Stomach (tissue), 19 donors: ENCODE measurements around the gene OLFML3. TPM values are rescaled to one million over a fixed set of nuclear protein-coding genes. Genes with fewer than 3 reads are reported as not detected.

Experiments used
- DNase-seq, 2 donors: peaks; one replicate each; pipeline versions ENCODE4 v3.0.0 to v3.0.0-alpha.2; 2013 to 2019
- H3K27ac ChIP-seq, 5 donors: fragments of 200-600 bp in 4 of 5; sonication (generic) in 4 of 5; one replicate each; pipeline ENCODE4 v1.5.1; 2013 to 2019; ENCODE audit warnings: mild to moderate bottlenecking in 1 of 5, moderate library complexity in 1 of 5
- H3K27me3 ChIP-seq, 3 donors: fragments of 200-600 bp; sonication (generic); one replicate each; pipeline ENCODE4 v1.5.1; 2017 to 2019; ENCODE audit warnings: mixed run types in 1 of 3
- H3K36me3 ChIP-seq, 4 donors: fragments of 200-600 bp; sonication (generic); 1 replicate in 3 of 4; 2 replicates in 1 of 4; pipeline ENCODE4 v1.5.1; 2016 to 2019
- H3K4me1 ChIP-seq, 4 donors: fragments of 200-600 bp; sonication (generic); one replicate each; pipeline ENCODE4 v1.5.1; 2016 to 2019
- H3K4me3 ChIP-seq, 4 donors: fragments of 200-600 bp; sonication (generic) in 3 of 4; one replicate each; pipeline ENCODE4 v1.5.1; 2016 to 2019; ENCODE audit warnings: mild to moderate bottlenecking in 1 of 4
- H3K9me3 ChIP-seq, 4 donors: fragments of 200-600 bp; sonication (generic); one replicate each; pipeline ENCODE4 v1.5.1; 2016 to 2019
- CTCF ChIP-seq, 7 experiments: fragments of 450-650 bp in 4 of 7; fragments of 200-600 bp in 3 of 7; sonication (generic) in 3 of 7; IDR thresholded peaks; one replicate each; pipeline ENCODE4 v1.5.1; 2016 to 2019; ENCODE audit warnings: antibody characterized with exemption in 7 of 7, control low read depth in 2 of 7, mild to moderate bottlenecking in 1 of 7
- EP300 ChIP-seq: sonication (generic); formaldehyde crosslinking; IDR thresholded peaks from one replicate; pipeline ENCODE4 v1.6.1; 2017; ENCODE audit warnings: antibody characterized with exemption
- POLR2A ChIP-seq, 4 donors: fragments of 450-650 bp; IDR thresholded peaks; one replicate each; pipeline ENCODE4 v1.6.1; 2016; ENCODE audit warnings: antibody characterized with exemption in 4 of 4, control low read depth in 2 of 4, mild to moderate bottlenecking in 1 of 4, moderate library complexity in 1 of 4
- POLR2AphosphoS5 ChIP-seq, 3 donors: sonication (generic); formaldehyde crosslinking; IDR thresholded peaks; one replicate each; pipeline ENCODE4 v1.6.1; 2016; ENCODE audit warnings: antibody characterized with exemption in 3 of 3
- WGBS, 5 donors: extraction: QIAGEN DNeasy Blood & Tissue Kit in 3 of 5; methylation state at CpG; one replicate each; pipeline versions ENCODE4 v1.1.5 to v1.1.7; 2013 to 2018; 5-methylcytosine and 5-hydroxymethylcytosine counted together
- intact Hi-C: fragments of 100-400 bp; cut with DNase I; formaldehyde crosslinking; loops from one replicate; pipeline ENCODE4 v1.15.1; 2023; ENCODE audit warnings: low total_unique reads
- long read RNA-seq, 10 donors: transcript quantifications; one replicate each; lab custom pipeline, GENCODE V29; 2026
- polyA plus RNA-seq, 3 donors: library from polyadenylated mRNA; stranded (reverse); fragments of 200-250 nt; gene quantifications; one replicate each; pipeline ENCODE4 v1.2.3, GENCODE V29; 2013
- total RNA-seq, 5 donors: library from RNA; depleted of rRNA; stranded (reverse); fragments of >200 nt; gene quantifications; one replicate each; pipeline versions ENCODE4 v1.1.0 to v1.2.3, GENCODE V29; 2014 to 2016
- donor health status: healthy with polysubstance abuse.
- donor health status: Bipolar disorder and iron deficiency.
- donor health status: healthy.

The OLFML3 gene
- 10 to 100 TPM in 4 of 5 donors, 1 to 10 TPM in 1; 2.9 to 84.3 (median 32.7) TPM for total RNA-seq
- polyA plus RNA-seq: 10 to 100 TPM; 16.6 to 23.1 (median 19.9) TPM
- long read RNA-seq, donor 1, transcript OLFML3-201 (3 exons, 1,780 nt): major isoform, 25 of 26 reads
- long read RNA-seq, donor 1, partial matches to known transcripts: 0 of 26 reads
- long read RNA-seq, donor 1, other reads (novel, unspliced or antisense): 0 of 26 reads
- long read RNA-seq, donor 2, transcript OLFML3-201 (3 exons, 1,780 nt): major isoform, 27 of 30 reads
- long read RNA-seq, donor 2, partial matches to known transcripts: 0 of 30 reads
- long read RNA-seq, donor 2, other reads (novel, unspliced or antisense): 0 of 30 reads
- long read RNA-seq, donor 3, transcript OLFML3-201 (3 exons, 1,780 nt): major isoform, 13 of 28 reads
- long read RNA-seq, donor 3, partial matches to known transcripts: 11 of 28 reads
- long read RNA-seq, donor 3, other reads (novel, unspliced or antisense): 0 of 28 reads
- long read RNA-seq, donor 4, transcript OLFML3-201 (3 exons, 1,780 nt): major isoform, 6 of 7 reads
- long read RNA-seq, donor 4, partial matches to known transcripts: 0 of 7 reads
- long read RNA-seq, donor 4, other reads (novel, unspliced or antisense): 0 of 7 reads
- long read RNA-seq, donor 5, transcript OLFML3-201 (3 exons, 1,780 nt): major isoform, 46 of 64 reads
- long read RNA-seq, donor 5, transcript OLFML3-204 (2 exons, 2,063 nt): minor isoform, 6 of 64 reads
- long read RNA-seq, donor 5, partial matches to known transcripts: 12 of 64 reads
- long read RNA-seq, donor 5, other reads (novel, unspliced or antisense): 0 of 64 reads
- long read RNA-seq, donor 6: 0 reads
- long read RNA-seq, donor 7, transcript OLFML3-204 (2 exons, 2,063 nt): minor isoform, 6 of 63 reads
- long read RNA-seq, donor 7, transcript OLFML3-201 (3 exons, 1,780 nt): major isoform, 45 of 63 reads
- long read RNA-seq, donor 7, partial matches to known transcripts: 12 of 63 reads
- long read RNA-seq, donor 7, other reads (novel, unspliced or antisense): 0 of 63 reads
- long read RNA-seq, donor 8, transcript OLFML3-201 (3 exons, 1,780 nt): major isoform, 27 of 30 reads
- long read RNA-seq, donor 8, partial matches to known transcripts: 0 of 30 reads
- long read RNA-seq, donor 8, other reads (novel, unspliced or antisense): 0 of 30 reads
- long read RNA-seq, donor 9, transcript OLFML3-201 (3 exons, 1,780 nt): major isoform, 34 of 53 reads
- long read RNA-seq, donor 9, transcript OLFML3-204 (2 exons, 2,063 nt): minor isoform, 9 of 53 reads
- long read RNA-seq, donor 9, partial matches to known transcripts: 10 of 53 reads
- long read RNA-seq, donor 9, other reads (novel, unspliced or antisense): 0 of 53 reads
- long read RNA-seq, donor 10, transcript OLFML3-201 (3 exons, 1,780 nt): major isoform, 12 of 13 reads
- long read RNA-seq, donor 10, partial matches to known transcripts: 0 of 13 reads
- long read RNA-seq, donor 10, other reads (novel, unspliced or antisense): 0 of 13 reads

GRCh38 chr1:113978863-113979702 is at the start of gene OLFML3:
TSS of gene OLFML3 (plus strand) at chr1:113979474. CDS start at chr1:113979517, 43 bp downstream.
- 13 to 24% (median 17%) methylated on average over 13 of the region's 13 CpGs for WGBS, 5 donors
- peaks cover 30 to 96% (median 57%) of the 10 kb centered on the region in 4 donors for H3K4me1 ChIP-seq
- H3K4me3 ChIP-seq: peak within 1 kb of the TSS; percentile 38 to 41 (median 39)
- intact Hi-C loops: loop anchor here (5.0 kb wide), 1 partner anchor 303 kb away; no protein-coding TSS in a partner anchor
- peak; percentile 86 to 96 for DNase-seq
- TF ChIP-seq CTCF (IDR thresholded peaks at IDR 0.05) (peak in 5 of 7 experiments; percentile 42 to 75 (median 61)), POLR2AphosphoS5 (IDR thresholded peaks at IDR 0.05) (peak; percentile 31 to 64 (median 49)), EP300 (peak; percentile 27), POLR2A (IDR thresholded peaks at IDR 0.05) (no peak)
- no peaks in the 10 kb centered on the region for H3K9me3 ChIP-seq
- no peaks in the 10 kb centered on the region for H3K27me3 ChIP-seq
- peak within 1 kb of the TSS; percentile 70 to 85 (median 82) for H3K27ac ChIP-seq
- H3K36me3 ChIP-seq: peaks cover 0 to 19% (median 9%) of the 10 kb centered on the region in 4 donors

- Histone ChIP-seq H3K9me3 (no peaks in the 10 kb centered on the region), H3K27me3 (no peaks in the 10 kb centered on the region), H3K4me3 (peak overlapping the region; percentile 89 to 99 (median 92)), H3K27ac (peak overlapping the region; percentile 93 to 99 (median 97)), H3K4me1 (peaks cover 34 to 60% (median 50%) of the 10 kb centered on the region in 4 donors), H3K36me3 (no peaks in the 10 kb centered on the region)
- DNase-seq: peak; percentile 63 to 86
- intact Hi-C loops: no loop called here
- WGBS, 5 donors: 0 to 1% (median 0%) methylated on average over 28 to 64 of the region's 64 CpGs
- peak in 1 of 3 donors; percentile 16 for TF ChIP-seq POLR2AphosphoS5 (IDR thresholded peaks at IDR 0.05)
- TF ChIP-seq EP300: no peak
These were observed 49.4 kb upstream of the OLFML3 start for GRCh38 chr1:113929750-113930498.

- TF ChIP-seq POLR2AphosphoS5 (IDR thresholded peaks at IDR 0.05) (no peak), EP300 (no peak), CTCF (IDR thresholded peaks at IDR 0.05) (no peak), POLR2A (IDR thresholded peaks at IDR 0.05) (no peak)
- Histone ChIP-seq H3K4me3 (peak overlapping the region; percentile 89 to 99 (median 92)), H3K4me1 (peaks cover 34 to 66% (median 50%) of the 10 kb centered on the region in 4 donors), H3K27me3 (no peaks in the 10 kb centered on the region), H3K27ac (peak overlapping the region; percentile 93 to 99 (median 97)), H3K36me3 (no peaks in the 10 kb centered on the region), H3K9me3 (no peaks in the 10 kb centered on the region)
- peak in 1 of 2 donors; percentile 89 for DNase-seq
- 0 to 1% (median 1%) methylated on average over 8 of the region's 8 CpGs for WGBS, 5 donors
- intact Hi-C loops: no loop called here
These were observed 48.6 kb upstream of the OLFML3 start for GRCh38 chr1:113930499-113931161.
